Measurements from ENCODE around the gene MAML2. TPM values are rescaled to one million over a fixed set of nuclear protein-coding genes. Genes with fewer than 3 reads are reported as not detected.

MAML2 gene
- total and polyA plus RNA-seq, 2 of the 8 experiments (the other 6 are each of a cell fraction or from before 2014, with no cell fraction given) = 3.8 to 6.6 TPM

GRCh38 chr11:96307776-96308140, 35.2 kb downstream of the MAML2 start (continued):
- TF ChIP-seq, protein P1, sequence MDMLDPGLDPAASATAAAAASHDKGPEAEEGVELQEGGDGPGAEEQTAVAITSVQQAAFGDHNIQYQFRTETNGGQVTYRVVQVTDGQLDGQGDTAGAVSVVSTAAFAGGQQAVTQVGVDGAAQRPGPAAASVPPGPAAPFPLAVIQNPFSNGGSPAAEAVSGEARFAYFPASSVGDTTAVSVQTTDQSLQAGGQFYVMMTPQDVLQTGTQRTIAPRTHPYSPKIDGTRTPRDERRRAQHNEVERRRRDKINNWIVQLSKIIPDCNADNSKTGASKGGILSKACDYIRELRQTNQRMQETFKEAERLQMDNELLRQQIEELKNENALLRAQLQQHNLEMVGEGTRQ (IDR thresholded peaks at IDR 0.05; ENCODE audit: low read length) = no peak
- no peak for TF ChIP-seq SAP30 (IDR thresholded peaks at IDR 0.05; ENCODE audit: insufficient read depth, insufficient replicate concordance, low read length)
- TF ChIP-seq CBX5 (IDR thresholded peaks at IDR 0.05; ENCODE audit: low read depth, low read length) = no peak
- TF ChIP-seq JUND (IDR thresholded peaks at IDR 0.05; ENCODE audit: low read length) = no peak
- TF ChIP-seq YY1 (IDR thresholded peaks at IDR 0.05; ENCODE audit: low read depth, low read length) = no peak
